GM23338 (cell line): ENCODE measurements around the gene GSX2. TPM values are rescaled to one million over a fixed set of nuclear protein-coding genes. Genes with fewer than 3 reads are reported as not detected.

ENCODE experiments used
- ATAC-seq: fragments of 200-7000 bp; cut with Tn5 transposase; 3 replicates; pipeline ENCODE4 v1.9.1; 2020
- DNase-seq: peaks from one replicate; pipeline ENCODE4 v3.0.0-alpha.2; 2015; ENCODE audit warnings: low spot score
- H2AFZ ChIP-seq: fragments of 200-600 bp; sonication (generic); 2 replicates; pipeline ENCODE4 v1.8.0; 2016; ENCODE audit warnings: antibody characterized with exemption, mild to moderate bottlenecking, moderate library complexity
- H3F3A ChIP-seq: fragments of 200-600 bp; sonication (generic); replicated peaks from 2 replicates; pipeline ENCODE4 v1.8.0; 2017; ENCODE audit warnings: antibody characterized with exemption, mixed run types, low read depth
- H3K27ac ChIP-seq: fragments of 200-600 bp; sonication (generic); 2 replicates; pipeline ENCODE4 v1.6.1; 2016; ENCODE audit warnings: low read depth
- H3K27me3 ChIP-seq: fragments of 200-600 bp; sonication (generic); 2 replicates; pipeline ENCODE4 v1.8.0; 2016; ENCODE audit warnings: mild to moderate bottlenecking, mixed run types, moderate library complexity; ENCODE audit not compliant: insufficient read depth
- H3K36me3 ChIP-seq: fragments of 200-600 bp; sonication (generic); 2 replicates; pipeline ENCODE4 v1.8.0; 2016; ENCODE audit warnings: mild to moderate bottlenecking; ENCODE audit not compliant: insufficient read depth
- H3K4me1 ChIP-seq: fragments of 200-600 bp; sonication (generic); 2 replicates; pipeline ENCODE4 v1.8.0; 2016; ENCODE audit warnings: mild to moderate bottlenecking, moderate library complexity; ENCODE audit not compliant: insufficient read depth
- H3K4me2 ChIP-seq: fragments of 200-600 bp; sonication (generic); 2 replicates; pipeline ENCODE4 v1.7.1; 2017; ENCODE audit warnings: mixed run types
- H3K4me3 ChIP-seq: fragments of 200-600 bp; sonication (generic); 2 replicates; pipeline ENCODE4 v1.6.1; 2016; ENCODE audit warnings: mixed run types
- H3K79me2 ChIP-seq: fragments of 200-600 bp; sonication (generic); replicated peaks from 2 replicates; pipeline ENCODE4 v1.8.0; 2017; ENCODE audit warnings: mild to moderate bottlenecking; ENCODE audit not compliant: insufficient read depth
- H3K9me2 ChIP-seq: fragments of 200-600 bp; sonication (generic); 2 replicates; pipeline ENCODE4 v1.8.0; 2017; ENCODE audit not compliant: insufficient read depth
- H4K20me1 ChIP-seq: fragments of 200-600 bp; sonication (generic); replicated peaks from 2 replicates; pipeline ENCODE4 v1.8.0; 2017; ENCODE audit warnings: mild to moderate bottlenecking; ENCODE audit not compliant: insufficient read depth
- H3K27ac Mint-ChIP-seq: 2 replicates; pipeline ENCODE4 v1.8.0; 2020; ENCODE audit warnings: inconsistent platforms, mild to moderate bottlenecking, moderate library complexity, mixed read lengths
- H3K27me3 Mint-ChIP-seq: 3 replicates; pipeline ENCODE4 v1.8.0; 2022; ENCODE audit warnings: low read depth, mild to moderate bottlenecking, moderate library complexity, mixed read lengths, inconsistent platforms; ENCODE audit not compliant: insufficient read depth, poor library complexity
- H3K36me3 Mint-ChIP-seq: 3 replicates; pipeline ENCODE4 v1.8.0; 2021; ENCODE audit warnings: low read depth, mild to moderate bottlenecking, inconsistent platforms, moderate library complexity, mixed read lengths
- H3K4me1 Mint-ChIP-seq: 3 replicates; pipeline ENCODE4 v1.8.0; 2020; ENCODE audit warnings: mild to moderate bottlenecking, inconsistent platforms, mixed read lengths
- H3K4me3 Mint-ChIP-seq: 3 replicates; pipeline ENCODE4 v1.8.0; 2021; ENCODE audit warnings: moderate library complexity, mild to moderate bottlenecking, inconsistent platforms, mixed read lengths
- H3K9me3 Mint-ChIP-seq: 3 replicates; pipeline ENCODE4 v1.8.0; 2020; ENCODE audit warnings: moderate library complexity, mild to moderate bottlenecking, inconsistent platforms, mixed read lengths
- CTCF ChIP-seq, 2 experiments: fragments of 200-600 bp in 1 of 2; sonication (generic) in 1 of 2; conservative IDR thresholded peaks; 2 replicates each; pipeline versions ENCODE4 v1.5.1 to v1.6.1; 2016 to 2017; ENCODE audit warnings: antibody characterized with exemption in 2 of 2, low read depth in 2 of 2, mild to moderate bottlenecking in 2 of 2, moderate library complexity in 1 of 2
- EZH2 ChIP-seq: fragments of 200-600 bp; sonication (generic); IDR thresholded peaks from one replicate; pipeline ENCODE4 v1.8.0; 2017; ENCODE audit warnings: antibody characterized with exemption, mild to moderate bottlenecking, low read depth; ENCODE audit not compliant: unreplicated experiment
- EZH2phosphoT487 ChIP-seq: fragments of 200-600 bp; sonication (generic); IDR thresholded peaks from one replicate; pipeline ENCODE4 v1.8.1; 2018; ENCODE audit warnings: antibody characterized with exemption; ENCODE audit not compliant: unreplicated experiment
- NANOG ChIP-seq: IDR thresholded peaks from 2 replicates; pipeline ENCODE4 v1.6.1; 2016; ENCODE audit warnings: antibody characterized with exemption, borderline replicate concordance
- POLR2AphosphoS5 ChIP-seq: IDR thresholded peaks from 2 replicates; pipeline ENCODE4 v1.6.1; 2016; ENCODE audit warnings: antibody characterized with exemption, low read depth
- REST ChIP-seq: IDR thresholded peaks from one replicate; pipeline ENCODE4 v1.6.1; 2018; ENCODE audit warnings: antibody characterized with exemption; ENCODE audit not compliant: unreplicated experiment
- STAT1 ChIP-seq: IDR thresholded peaks from one replicate; pipeline ENCODE4 v1.6.1; 2016; ENCODE audit warnings: antibody characterized with exemption; ENCODE audit not compliant: unreplicated experiment
- polyA plus RNA-seq: library from polyadenylated mRNA; unstranded; fragments of >200 nt; fragmentation: Nextera tagmentation; extraction: Ambion mirVana; gene quantifications from 2 replicates; pipeline ENCODE4 v1.2.1, GENCODE V29; 2016
- total RNA-seq: library from RNA; depleted of rRNA; stranded (reverse); fragments of >200 nt; shearing (Covaris generic); gene quantifications from 2 replicates; pipeline ENCODE4 v1.2.3, GENCODE V29; 2014
- TF ChIP-seq, protein P1 (sequence below): IDR thresholded peaks from 2 replicates; pipeline ENCODE4 v1.6.1; 2016; ENCODE audit warnings: antibody characterized with exemption

GSX2 gene
- total and polyA plus RNA-seq, 2 experiments from 2014 or later = 0.34 TPM; not detected in 1

DNA sequence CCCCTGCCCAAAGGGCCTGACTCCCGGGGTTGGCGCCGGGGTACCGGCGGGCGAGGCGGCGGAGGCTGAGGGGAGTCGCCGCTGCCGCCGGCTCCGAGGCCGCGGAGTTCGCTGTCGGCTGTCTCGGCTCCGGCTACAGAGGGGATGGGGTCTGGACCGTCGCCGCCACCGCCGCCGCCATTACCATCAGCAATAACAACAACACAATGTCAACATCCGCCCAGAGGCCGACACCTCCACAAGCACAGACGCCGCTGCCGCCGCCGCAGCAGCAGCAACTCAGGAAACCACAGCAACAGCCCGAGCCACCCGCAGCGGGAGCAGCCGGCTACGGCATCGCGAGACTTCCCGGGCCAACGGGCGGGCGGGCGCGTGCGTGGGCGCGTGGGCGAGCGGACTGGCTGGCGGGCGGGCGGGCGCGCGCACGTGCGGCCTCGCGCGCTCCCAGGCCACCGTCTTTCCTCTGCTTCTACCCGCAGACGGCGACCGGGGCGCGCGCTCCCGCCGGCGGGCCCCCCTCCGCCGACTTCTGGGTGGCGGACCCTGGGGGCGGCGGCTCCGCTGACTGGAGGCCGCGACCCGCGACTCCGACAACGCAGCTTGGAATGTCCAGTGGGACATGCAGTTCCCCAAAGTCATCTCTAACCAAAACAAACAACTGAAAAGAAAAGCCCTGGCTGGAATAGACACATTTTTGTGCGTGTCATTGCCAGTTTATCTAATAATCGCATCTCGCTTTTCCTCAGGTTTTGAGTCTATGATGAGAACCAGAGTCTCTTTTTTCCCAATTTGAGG, 35.4 kb upstream of the GSX2 start, which contains the start of gene CHIC2:
CHIC2 (minus strand) TSS at position 289 of the 795 bp plus-strand sequence. CDS start 305 bp downstream, outside the sequence.
- Mint-ChIP-seq H3K4me1 (peaks cover 34% of the 10 kb centered on the region), H3K4me3 (peak within 1 kb of the TSS; percentile 91), H3K27me3 (peaks cover 2% of the 10 kb centered on the region), H3K9me3 (no peaks in the 10 kb centered on the region), H3K36me3 (no peaks in the 10 kb centered on the region; the same call in 2 of the 3 replicates), H3K27ac (no peak within 1 kb of the TSS)
- no peaks in the 10 kb centered on the region; the same call in 1 of the 2 replicates for H4K20me1 ChIP-seq
- ATAC-seq (peak; percentile 89), DNase-seq (peak; percentile 96)
- peak within 1 kb of the TSS; percentile 96 for H3K4me2 ChIP-seq
- H2AFZ ChIP-seq = peak within 1 kb of the TSS; percentile 94
- H3K27ac ChIP-seq = peak within 1 kb of the TSS; percentile 87
- peak within 1 kb of the TSS; percentile 95 for H3K4me3 ChIP-seq
- H3K36me3 ChIP-seq = no peaks in the 10 kb centered on the region
- H3K27me3 ChIP-seq = peaks cover 14% of the 10 kb centered on the region
- peaks cover 43% of the 10 kb centered on the region for H3K79me2 ChIP-seq
- TF ChIP-seq CTCF (conservative IDR thresholded peaks at IDR 0.05; ENCODE audit: low read depth in 2 of 2) (no peak), STAT1 (no peak), NANOG (no peak), EZH2phosphoT487 (no peak), POLR2AphosphoS5 (peak; percentile 72), EZH2 (no peak), REST (no peak)
- TF ChIP-seq, protein P1, sequence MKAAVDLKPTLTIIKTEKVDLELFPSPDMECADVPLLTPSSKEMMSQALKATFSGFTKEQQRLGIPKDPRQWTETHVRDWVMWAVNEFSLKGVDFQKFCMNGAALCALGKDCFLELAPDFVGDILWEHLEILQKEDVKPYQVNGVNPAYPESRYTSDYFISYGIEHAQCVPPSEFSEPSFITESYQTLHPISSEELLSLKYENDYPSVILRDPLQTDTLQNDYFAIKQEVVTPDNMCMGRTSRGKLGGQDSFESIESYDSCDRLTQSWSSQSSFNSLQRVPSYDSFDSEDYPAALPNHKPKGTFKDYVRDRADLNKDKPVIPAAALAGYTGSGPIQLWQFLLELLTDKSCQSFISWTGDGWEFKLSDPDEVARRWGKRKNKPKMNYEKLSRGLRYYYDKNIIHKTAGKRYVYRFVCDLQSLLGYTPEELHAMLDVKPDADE = no peak
- no peaks in the 10 kb centered on the region for H3K9me2 ChIP-seq
- H3F3A ChIP-seq = no peaks in the 10 kb centered on the region
- H3K4me1 ChIP-seq = peaks cover 31% of the 10 kb centered on the region
